ENCODE data around the gene ZCCHC4. TPM values are rescaled to one million over a fixed set of nuclear protein-coding genes. Genes with fewer than 3 reads are reported as not detected.

Gene ZCCHC4
- total and polyA plus RNA-seq, 2 donors from 2014 or later, result 4.3 to 8.4 TPM

DNA sequence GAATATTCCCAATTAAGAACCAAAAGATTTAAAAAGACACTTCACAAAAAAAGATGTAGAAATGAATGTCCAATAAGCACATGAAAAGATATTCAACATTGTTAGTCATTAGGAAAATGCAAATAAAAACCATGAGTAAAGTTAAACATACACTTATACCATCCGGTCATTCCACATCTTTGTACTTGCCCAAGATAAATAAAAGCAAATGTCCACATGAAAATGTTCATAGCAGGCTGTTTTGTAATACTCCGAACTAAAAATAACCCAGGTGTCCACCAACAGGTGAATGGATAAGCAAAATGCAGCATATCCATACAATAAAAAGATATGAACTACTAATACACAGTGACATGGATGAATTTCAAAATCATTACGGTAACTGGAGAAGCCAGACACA is 28.6 kb upstream of the ZCCHC4 start:
- H3K27me3 ChIP-seq (ENCODE audit: control insufficient read depth, insufficient read depth, low read length), result no peaks in the 10 kb centered on the region
- peaks cover 0 to 3% (median 0%) of the 10 kb centered on the region in 3 donors for H3K36me3 ChIP-seq (ENCODE audit: control insufficient read depth in 2 of 3, insufficient read depth in 3 of 3, low read length in 3 of 3)
- H3K4me3 ChIP-seq (ENCODE audit: low read length in 3 of 3), result no peak overlapping the region
- no peak overlapping the region for H3K27ac ChIP-seq (ENCODE audit: low read depth in 2 of 2, low read length in 2 of 2)
- DNase-seq (no peak), FAIRE-seq (no peak)
- TF ChIP-seq CTCF (IDR thresholded peaks at IDR 0.05; ENCODE audit: borderline replicate concordance, extremely low read depth, insufficient read depth), result no peak
- H3K9ac ChIP-seq (ENCODE audit: low read length in 3 of 3), result no peak overlapping the region
- H3K4me1 ChIP-seq (ENCODE audit: control insufficient read depth in 2 of 3, insufficient read depth in 2 of 3, low read depth in 1 of 3, low read length in 3 of 3), result no peaks in the 10 kb centered on the region
- intact Hi-C loops (cut with DNase I), result no loop called here
- no peaks in the 10 kb centered on the region for H3K9me3 ChIP-seq (ENCODE audit: control insufficient read depth in 2 of 3, insufficient read depth in 1 of 3, low read length in 3 of 3)

- Histone ChIP-seq H3K27ac (ENCODE audit: low read depth in 2 of 2, low read length in 2 of 2) (no peak overlapping the region), H3K27me3 (ENCODE audit: control insufficient read depth, insufficient read depth, low read length) (no peaks in the 10 kb centered on the region)
- intact Hi-C loops (cut with DNase I), result no loop called here
Measured at GRCh38 chr4:25284466-25284865, 28.1 kb upstream of the ZCCHC4 start.

GRCh38 chr4:25290490-25291067 is 22.0 kb upstream of the ZCCHC4 start:
- H3K36me3 ChIP-seq (ENCODE audit: control insufficient read depth in 2 of 3, insufficient read depth in 3 of 3, low read length in 3 of 3), result no peaks in the 10 kb centered on the region
- H3K27ac ChIP-seq (ENCODE audit: low read depth in 2 of 2, low read length in 2 of 2), result no peak overlapping the region
- no peak overlapping the region for H3K9ac ChIP-seq (ENCODE audit: low read length in 3 of 3)
- DNase-seq (no peak), FAIRE-seq (no peak)
- no peaks in the 10 kb centered on the region for H3K9me3 ChIP-seq (ENCODE audit: control insufficient read depth in 2 of 3, insufficient read depth in 1 of 3, low read length in 3 of 3)
- H3K4me3 ChIP-seq (ENCODE audit: low read length in 3 of 3), result no peak overlapping the region
- no peak for TF ChIP-seq CTCF (IDR thresholded peaks at IDR 0.05; ENCODE audit: borderline replicate concordance, extremely low read depth, insufficient read depth)
- intact Hi-C loops (cut with DNase I), result no loop called here
- H3K27me3 ChIP-seq (ENCODE audit: control insufficient read depth, insufficient read depth, low read length), result no peaks in the 10 kb centered on the region
- H3K4me1 ChIP-seq (ENCODE audit: control insufficient read depth in 2 of 3, insufficient read depth in 2 of 3, low read depth in 1 of 3, low read length in 3 of 3), result no peaks in the 10 kb centered on the region

More at GRCh38 chr4:25284466-25284865, 28.1 kb upstream of the ZCCHC4 start:
- TF ChIP-seq CTCF (IDR thresholded peaks at IDR 0.05; ENCODE audit: borderline replicate concordance, extremely low read depth, insufficient read depth), result no peak
- Histone ChIP-seq H3K9me3 (ENCODE audit: control insufficient read depth in 2 of 3, insufficient read depth in 1 of 3, low read length in 3 of 3) (no peaks in the 10 kb centered on the region), H3K4me3 (ENCODE audit: low read length in 3 of 3) (no peak overlapping the region), H3K4me1 (ENCODE audit: control insufficient read depth in 2 of 3, insufficient read depth in 2 of 3, low read depth in 1 of 3, low read length in 3 of 3) (no peaks in the 10 kb centered on the region), H3K9ac (ENCODE audit: low read length in 3 of 3) (no peak overlapping the region), H3K36me3 (ENCODE audit: control insufficient read depth in 2 of 3, insufficient read depth in 3 of 3, low read length in 3 of 3) (peaks cover 0 to 3% (median 0%) of the 10 kb centered on the region in 3 donors)
- DNase-seq, result no peak
- no peak for FAIRE-seq

All from kidney (tissue), 14 donors.